ENCODE measurements around the gene KIF13A.
"Not testable (repeated sequence)": the region's sequence is repeated elsewhere in the genome, so short reads cannot be mapped to it uniquely, and the experiment has no call there.

KIF13A gene

DNA sequence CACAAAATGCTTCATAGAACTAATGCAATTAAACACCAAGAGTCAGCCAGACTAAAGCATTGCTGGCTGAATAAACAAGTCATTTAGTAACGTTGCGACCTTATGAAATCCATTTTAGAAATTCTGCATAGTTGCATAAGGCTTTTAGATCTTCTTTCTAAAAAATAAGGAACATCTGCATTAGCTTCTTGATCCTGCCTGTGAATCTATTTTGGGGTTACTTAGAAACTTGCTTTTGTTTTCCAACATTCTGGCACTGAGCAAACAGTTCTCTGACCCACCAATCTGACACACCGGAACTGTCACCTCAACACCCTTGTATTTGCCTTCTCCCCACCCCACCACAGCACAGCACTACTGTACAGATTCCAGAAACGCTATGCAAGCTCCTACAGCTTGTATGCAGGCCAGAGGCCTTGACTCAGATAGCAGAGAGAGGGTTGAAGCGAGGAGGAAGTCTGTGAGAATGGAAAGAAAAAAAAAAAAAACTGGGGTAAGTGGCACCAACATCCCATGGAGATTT, 55.0 kb downstream of the KIF13A start:
- no peak for DNase-seq (ENCODE audit: low spot score)

DNA sequence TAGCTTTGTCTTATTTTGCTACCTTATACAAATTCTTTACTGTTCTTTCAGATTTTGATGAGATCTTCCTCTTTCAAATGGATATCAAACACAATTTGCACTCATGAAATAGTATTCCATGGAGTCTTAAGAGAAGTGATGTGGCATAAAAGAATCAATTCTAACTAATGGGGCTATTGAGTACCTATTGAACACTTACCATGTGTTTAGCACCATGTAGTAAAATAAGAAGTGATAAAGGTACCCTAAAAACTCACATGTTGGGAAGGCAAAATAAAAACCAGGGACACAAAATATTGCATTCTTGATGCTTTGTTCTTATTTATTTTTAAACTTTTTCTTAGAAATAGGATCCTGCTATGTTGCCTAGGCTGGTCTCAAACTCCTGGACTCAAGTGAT, 56.2 kb downstream of the KIF13A start:
- no peak for DNase-seq (ENCODE audit: low spot score)

- no peak for DNase-seq (ENCODE audit: low spot score)
These were observed 57.0 kb downstream of the KIF13A start for GRCh38 chr6:17930321-17930993.

DNA sequence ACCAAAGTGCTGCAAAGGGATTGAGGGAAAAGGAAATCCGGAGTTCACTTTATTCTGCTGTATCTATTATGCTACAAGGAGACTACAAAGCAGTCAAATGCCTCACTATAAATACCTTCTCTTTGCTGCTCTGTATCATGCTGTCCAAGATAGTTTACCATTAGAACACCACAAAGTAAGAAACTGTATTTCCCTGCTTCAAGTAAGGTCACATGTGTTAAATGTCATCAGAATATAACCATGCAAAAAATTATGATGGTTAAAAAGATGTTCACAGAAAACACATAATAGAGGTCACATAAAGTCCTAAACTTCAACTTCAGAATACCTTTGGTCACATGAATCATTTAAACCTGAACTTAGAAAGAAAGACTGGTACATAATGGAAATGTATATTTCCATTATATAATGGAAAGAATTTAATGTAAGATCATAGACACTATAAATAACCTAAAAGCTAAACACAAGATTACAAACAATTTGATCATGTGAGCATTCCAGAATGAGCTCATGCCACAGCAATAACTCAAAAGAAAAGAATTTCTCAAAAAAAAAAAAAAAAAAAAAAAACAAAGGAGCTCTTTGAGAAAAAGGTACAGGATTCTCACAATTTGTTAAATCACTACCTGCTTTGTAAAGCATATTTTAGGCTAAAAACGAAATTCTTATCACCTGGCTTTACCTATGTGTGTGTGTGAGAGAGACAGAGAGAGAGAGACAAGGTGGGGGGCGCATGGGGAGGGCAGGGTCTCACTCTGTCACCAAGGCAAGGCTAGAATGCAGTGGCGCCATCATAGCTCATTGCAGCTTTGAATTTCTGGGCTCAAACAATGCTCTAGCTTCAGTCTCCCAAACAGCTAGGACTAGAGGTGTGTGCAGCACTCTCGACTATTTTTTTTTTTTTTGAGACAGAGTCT, 58.7 kb downstream of the KIF13A start:
- no peak for DNase-seq (ENCODE audit: low spot score)

DNA sequence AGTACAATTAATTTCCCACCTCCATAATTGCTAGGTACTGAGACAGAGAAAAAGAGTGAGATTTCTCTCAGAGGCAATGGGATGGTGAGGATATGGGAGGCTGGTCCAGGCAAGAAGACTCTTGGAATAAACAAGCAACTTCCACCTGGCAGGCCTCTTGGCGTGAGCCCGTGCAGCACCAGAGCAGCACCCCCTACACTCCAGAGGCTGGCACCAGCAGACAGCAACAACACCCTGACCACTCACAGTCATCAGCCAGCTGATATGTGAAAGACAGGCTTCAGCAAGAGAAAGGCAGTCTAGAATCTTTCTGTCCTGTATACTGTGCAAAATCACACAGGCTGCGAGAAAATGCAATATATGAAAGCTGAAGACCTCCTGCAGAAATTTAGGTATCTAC, 59.7 kb downstream of the KIF13A start:
- DNase-seq (ENCODE audit: low spot score) = peak; percentile 49

GRCh38 chr6:17923401-17923863, 64.0 kb downstream of the KIF13A start:
- DNase-seq (ENCODE audit: low spot score) = no peak

DNA sequence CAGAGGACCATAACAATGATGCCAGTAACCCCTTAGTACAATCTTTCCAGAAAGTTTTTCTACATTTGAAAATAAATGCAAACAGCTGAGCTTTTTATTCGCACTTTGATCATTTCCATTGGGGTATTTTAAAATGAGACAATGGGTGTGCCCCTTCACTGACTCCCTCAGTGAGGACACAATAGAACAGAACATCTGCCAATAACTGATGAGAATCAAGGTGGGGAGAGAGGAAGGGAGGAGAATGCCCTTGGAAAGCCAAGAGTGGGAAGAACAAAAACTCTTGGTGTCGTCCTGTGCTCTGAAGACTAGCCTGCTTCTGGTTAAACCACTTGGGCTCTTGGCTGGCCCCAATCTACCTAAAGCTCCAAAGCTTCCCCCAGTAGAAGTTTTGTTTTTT, 66.0 kb downstream of the KIF13A start:
- DNase-seq (ENCODE audit: low spot score) = no peak

GRCh38 chr6:17919496-17919895, 67.9 kb downstream of the KIF13A start:
- DNase-seq (ENCODE audit: low spot score) = no peak

- DNase-seq (ENCODE audit: low spot score) = no peak
These were observed 69.3 kb downstream of the KIF13A start for GRCh38 chr6:17917837-17918763.

DNA sequence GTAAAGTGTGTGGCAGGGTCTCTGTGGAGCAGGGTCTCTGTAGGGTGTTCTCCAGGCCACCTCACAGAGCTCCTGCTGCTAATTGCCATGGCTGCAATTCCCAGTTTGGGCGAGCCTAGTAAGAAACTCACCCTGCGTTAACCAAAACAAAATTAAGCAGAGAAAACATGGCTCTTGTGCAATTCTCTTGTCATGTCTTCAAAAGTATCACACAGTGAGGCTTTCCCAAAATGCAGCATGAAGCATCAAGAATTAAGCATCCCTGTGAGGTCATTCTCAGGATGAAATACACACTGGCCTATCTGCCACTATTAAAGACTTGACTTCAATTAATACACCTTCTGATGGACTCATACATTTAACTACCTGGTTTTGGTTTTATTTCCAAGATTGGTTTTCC, 72.8 kb downstream of the KIF13A start:
- no peak for DNase-seq (ENCODE audit: low spot score)

DNA sequence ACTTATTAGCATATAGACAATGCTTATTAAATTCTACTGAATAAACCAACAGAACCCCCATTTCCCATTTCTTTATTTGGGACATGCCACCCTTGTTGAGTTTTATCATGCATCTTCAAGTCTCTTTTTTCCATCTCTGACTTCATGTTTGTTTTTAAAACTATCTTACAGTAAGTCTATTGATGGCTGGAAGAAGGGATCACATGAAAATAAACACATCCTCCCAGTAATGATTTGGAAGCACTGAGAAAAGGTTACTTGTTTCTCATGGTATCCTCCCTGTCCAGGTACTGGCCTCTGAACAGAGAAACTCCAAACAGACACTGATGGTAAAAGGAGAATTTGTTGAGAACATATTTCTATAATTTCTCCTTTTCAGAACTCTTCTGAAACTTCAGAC, 74.9 kb downstream of the KIF13A start:
- DNase-seq (ENCODE audit: low spot score) = no peak

DNA sequence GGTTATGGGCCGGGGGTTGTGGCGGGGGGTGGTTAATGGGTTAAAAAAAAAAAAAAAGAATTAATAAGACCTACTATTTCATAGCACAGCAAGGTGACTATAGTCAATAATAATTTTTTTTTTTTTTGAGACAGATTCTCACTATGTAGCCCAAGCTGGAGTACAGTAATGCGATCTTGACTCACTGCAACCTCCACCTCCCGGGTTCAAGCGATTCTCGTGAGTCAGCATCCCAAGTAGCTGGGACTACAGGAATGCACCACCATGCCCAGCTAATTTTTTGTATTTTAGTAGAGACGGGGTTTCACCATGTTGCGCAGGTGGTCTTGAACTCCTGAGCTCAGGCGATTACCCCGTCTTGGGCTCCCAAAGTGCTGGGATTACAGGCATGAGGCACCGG, 75.8 kb downstream of the KIF13A start:
- not testable (repeated sequence) for DNase-seq (ENCODE audit: low spot score)

GRCh38 chr6:17910189-17910588, 77.2 kb downstream of the KIF13A start:
- no peak for DNase-seq (ENCODE audit: low spot score)

GRCh38 chr6:17908831-17909230, 78.6 kb downstream of the KIF13A start:
- no peak for DNase-seq (ENCODE audit: low spot score)

DNA sequence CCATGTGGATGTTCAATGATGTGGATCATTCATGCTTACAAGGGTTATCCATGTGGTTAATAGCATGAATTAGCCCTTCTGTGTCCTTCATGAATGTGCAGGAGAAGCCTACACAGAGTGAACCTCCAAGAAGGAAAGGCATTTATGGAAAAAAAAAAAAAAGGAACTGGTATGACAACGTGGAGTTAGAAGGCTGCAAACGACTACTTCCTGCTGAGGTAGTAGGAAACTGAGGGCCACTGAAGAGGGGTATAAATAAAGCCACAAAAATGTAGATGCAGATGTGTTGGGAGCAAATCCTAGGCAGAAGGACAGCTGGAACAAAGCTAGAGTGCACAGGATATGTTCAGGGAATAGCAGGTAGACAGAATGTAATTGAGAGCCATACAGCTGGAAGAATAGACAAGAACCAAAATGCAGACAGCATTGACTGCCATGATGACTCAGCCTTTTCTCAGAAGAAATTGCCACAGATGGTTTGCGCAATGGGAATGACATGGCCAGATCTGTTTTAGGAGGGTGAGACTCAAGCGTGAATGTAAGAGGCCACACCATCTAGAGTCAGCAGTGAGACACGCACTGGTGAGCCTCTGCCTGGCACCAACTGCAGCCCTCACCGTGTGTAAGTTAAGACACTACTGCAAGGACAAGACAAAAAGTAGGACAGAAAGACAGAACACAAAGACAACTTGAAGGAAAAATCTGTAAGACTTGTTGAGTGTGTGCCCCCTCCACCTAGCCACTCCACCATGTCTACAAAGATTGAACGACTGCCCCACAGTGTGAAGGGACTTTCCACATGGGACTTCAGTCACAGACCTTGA, 79.8 kb downstream of the KIF13A start:
- DNase-seq (ENCODE audit: low spot score) = peak; percentile 78

GRCh38 chr6:17905611-17906592, 81.5 kb downstream of the KIF13A start:
- peak; percentile 43 for DNase-seq (ENCODE audit: low spot score)

DNA sequence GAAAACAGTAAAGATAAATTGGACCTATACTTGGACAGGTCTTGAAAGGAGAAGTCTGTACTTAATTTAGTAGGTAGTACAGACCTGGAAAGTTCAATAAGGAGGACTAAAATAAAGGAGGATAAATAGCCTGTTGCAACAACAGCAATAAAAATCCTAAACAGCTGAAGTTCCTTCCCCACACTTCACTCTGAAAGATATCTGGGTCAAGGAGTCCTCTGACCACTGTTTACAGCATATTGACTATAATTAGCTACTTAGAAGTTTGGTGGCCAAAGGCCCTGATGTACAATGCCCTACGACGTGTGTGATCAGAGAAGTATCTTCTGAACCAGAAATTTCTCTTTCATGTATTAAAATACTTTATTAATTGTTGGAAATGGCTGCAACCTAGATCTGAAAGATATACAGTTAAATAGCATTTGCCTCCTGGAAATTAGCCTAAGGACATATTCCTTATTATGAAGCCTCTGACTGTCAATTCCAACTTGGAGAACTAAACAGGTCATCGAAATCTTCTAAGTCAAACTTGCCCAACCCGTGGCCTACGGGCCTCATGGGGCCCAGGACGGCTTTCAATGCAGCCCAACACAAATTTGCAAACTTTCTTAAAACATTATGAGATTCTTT, 82.8 kb downstream of the KIF13A start:
- no peak for DNase-seq (ENCODE audit: low spot score)

- no peak for DNase-seq (ENCODE audit: low spot score)
These were observed 84.5 kb downstream of the KIF13A start for GRCh38 chr6:17902974-17903373.

DNA sequence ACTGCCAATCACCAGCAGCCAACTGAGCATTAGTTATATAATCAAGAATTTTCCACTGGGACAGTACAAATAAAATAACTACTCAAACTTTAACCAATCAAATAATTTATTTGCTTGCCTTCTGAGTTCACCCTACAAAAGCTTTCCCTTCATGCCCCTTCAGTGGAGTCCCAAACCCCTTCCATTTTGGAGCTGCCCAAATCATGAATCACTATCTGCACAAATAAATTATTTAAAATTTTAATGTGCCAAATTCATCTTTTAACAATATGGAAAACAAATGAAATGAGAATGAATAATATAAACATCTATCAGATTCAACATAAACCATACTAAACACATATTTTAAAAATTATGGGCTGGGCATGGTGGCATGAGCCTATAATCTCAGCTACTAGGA, 85.9 kb downstream of the KIF13A start:
- DNase-seq (ENCODE audit: low spot score) = no peak
